IPS-20b (cell line): ENCODE results near the gene C16orf95.
A peak's percentile ranks its signal among the peaks of the same experiment; 100 is the strongest.
"Not testable (repeated sequence)": the region's sequence is repeated elsewhere in the genome, so short reads cannot be mapped to it uniquely, and the experiment has no call there.

Experiments
- H3K27ac ChIP-seq: one replicate; pipeline ENCODE4 v1.5.1; 2013; ENCODE audit warnings: low read length
- H3K27me3 ChIP-seq: 2 replicates; pipeline ENCODE4 v1.6.1; 2013; ENCODE audit warnings: mild to moderate bottlenecking, low read length, inconsistent platforms; ENCODE audit not compliant: insufficient read depth
- H3K36me3 ChIP-seq: 2 replicates; pipeline ENCODE4 v1.6.1; 2013; ENCODE audit warnings: low read depth, mild to moderate bottlenecking, inconsistent platforms, low read length, moderate library complexity; ENCODE audit not compliant: insufficient read depth
- H3K4me1 ChIP-seq: 2 replicates; pipeline ENCODE4 v1.6.1; 2013; ENCODE audit warnings: mild to moderate bottlenecking, control low read depth, inconsistent platforms, low read length, moderate library complexity; ENCODE audit not compliant: insufficient read depth
- H3K4me3 ChIP-seq: 2 replicates; pipeline ENCODE4 v1.5.1; 2013; ENCODE audit warnings: mild to moderate bottlenecking, low read length, inconsistent platforms
- H3K9ac ChIP-seq: 2 replicates; pipeline ENCODE4 v1.6.1; 2013; ENCODE audit warnings: low read depth, mild to moderate bottlenecking, inconsistent platforms, low read length, moderate library complexity
- H3K9me3 ChIP-seq: 2 replicates; pipeline ENCODE4 v1.6.1; 2013; ENCODE audit warnings: mild to moderate bottlenecking, low read depth, low read length, inconsistent platforms; ENCODE audit not compliant: insufficient read depth

The C16orf95 gene

DNA sequence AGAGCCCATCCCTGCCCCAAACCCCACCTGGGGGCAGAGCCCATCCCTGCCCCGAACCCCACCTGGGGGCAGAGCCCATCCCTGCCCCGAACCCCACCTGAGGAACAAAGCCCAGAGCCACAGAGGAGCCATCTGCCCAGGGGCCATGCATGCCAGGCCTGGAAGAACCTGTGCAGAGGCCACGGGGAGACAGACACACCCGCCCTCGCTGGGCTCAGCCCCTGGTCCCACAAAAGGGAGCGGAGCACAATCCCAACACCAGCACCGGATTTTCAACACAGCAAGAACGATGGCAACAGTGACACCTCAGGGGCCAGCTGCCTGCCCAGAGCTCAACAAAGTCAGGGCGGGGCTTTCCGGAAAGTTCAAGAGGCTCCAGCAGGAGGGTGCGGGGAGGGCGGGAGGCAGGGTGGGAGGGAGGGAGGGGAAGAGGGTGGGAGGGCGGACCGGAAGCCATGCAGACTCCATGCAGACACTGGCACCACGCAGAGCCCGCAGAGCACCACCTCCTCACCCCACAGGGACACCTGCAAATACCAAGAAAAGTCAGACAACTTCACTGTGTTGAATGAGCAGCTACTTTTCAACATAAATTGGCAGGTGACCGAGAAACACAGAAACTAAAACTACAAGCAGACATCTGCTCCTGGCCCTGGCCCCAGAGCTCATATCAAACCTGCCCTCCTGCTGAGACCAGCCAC, 27.9 kb upstream of the C16orf95 start:
- Histone ChIP-seq H3K4me1 (peaks cover 5% of the 10 kb centered on the region; the same call in 1 of the 2 replicates), H3K9ac (no peak overlapping the region), H3K27ac (peak overlapping the region; percentile 65), H3K27me3 (no peaks in the 10 kb centered on the region), H3K36me3 (peaks cover 24% of the 10 kb centered on the region), H3K9me3 (no peaks in the 10 kb centered on the region), H3K4me3 (no peak overlapping the region)

DNA sequence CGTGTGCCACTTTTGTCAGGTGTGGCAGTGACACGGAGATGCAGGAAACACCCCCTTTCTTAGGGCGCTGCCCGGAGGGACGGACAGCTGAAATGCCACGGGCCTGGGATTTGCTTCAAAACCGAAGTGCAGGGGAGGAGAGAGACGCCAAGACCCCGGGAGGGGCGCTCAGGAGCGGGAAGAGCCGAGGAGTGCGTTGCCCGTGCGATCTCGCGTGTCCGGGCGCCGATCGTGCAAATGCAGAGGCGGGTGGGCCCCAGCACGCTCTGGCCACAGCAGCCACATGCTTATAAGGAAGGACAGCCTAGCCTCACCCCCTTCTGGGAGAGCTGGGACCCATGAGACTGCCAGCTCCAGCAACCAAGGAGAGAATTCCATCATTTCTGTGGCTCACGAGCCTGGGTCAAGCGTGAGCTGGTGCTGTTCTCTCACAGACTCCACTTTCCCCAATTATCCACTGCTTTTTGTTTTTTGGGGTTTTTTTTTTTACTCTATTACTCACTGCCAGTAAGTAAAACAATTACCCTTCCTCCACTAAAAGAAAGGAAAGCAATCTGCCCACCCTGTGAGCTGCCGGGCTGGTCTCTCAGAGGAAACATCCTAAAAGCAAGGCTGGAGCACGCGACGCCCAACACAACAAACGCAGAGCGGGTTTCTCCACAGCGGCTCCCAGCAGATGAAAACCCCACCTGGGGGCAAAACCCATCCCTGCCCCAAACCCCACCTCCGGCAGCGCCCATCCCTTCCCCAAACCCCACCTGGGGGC, 27.2 kb upstream of the C16orf95 start:
- Histone ChIP-seq H3K36me3 (peaks cover 24% of the 10 kb centered on the region), H3K27me3 (no peaks in the 10 kb centered on the region), H3K9me3 (no peaks in the 10 kb centered on the region), H3K9ac (no peak overlapping the region), H3K27ac (no peak overlapping the region), H3K4me3 (no peak overlapping the region), H3K4me1 (peaks cover 5% of the 10 kb centered on the region; the same call in 1 of the 2 replicates)

DNA sequence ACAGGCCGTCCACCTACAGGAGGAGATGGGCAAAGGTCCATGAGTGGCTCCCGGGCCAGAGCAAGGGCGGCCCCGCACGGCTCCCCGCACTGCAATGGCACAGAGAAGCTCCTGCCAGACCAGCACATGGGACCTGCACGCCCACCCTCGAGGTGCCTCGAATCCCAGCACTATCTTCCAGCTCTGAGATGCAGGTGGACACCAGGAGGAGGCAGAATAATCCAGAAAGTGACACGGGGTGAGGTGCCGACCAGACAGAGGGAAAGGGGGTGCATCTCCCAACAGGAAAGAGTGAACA, 26.5 kb upstream of the C16orf95 start:
- peaks cover 24% of the 10 kb centered on the region for H3K36me3 ChIP-seq
- H3K27me3 ChIP-seq: no peaks in the 10 kb centered on the region
- H3K9ac ChIP-seq: no peak overlapping the region
- H3K9me3 ChIP-seq: no peaks in the 10 kb centered on the region
- H3K4me3 ChIP-seq: no peak overlapping the region
- H3K27ac ChIP-seq: no peak overlapping the region
- H3K4me1 ChIP-seq: peaks cover 5% of the 10 kb centered on the region; the same call in 1 of the 2 replicates

DNA sequence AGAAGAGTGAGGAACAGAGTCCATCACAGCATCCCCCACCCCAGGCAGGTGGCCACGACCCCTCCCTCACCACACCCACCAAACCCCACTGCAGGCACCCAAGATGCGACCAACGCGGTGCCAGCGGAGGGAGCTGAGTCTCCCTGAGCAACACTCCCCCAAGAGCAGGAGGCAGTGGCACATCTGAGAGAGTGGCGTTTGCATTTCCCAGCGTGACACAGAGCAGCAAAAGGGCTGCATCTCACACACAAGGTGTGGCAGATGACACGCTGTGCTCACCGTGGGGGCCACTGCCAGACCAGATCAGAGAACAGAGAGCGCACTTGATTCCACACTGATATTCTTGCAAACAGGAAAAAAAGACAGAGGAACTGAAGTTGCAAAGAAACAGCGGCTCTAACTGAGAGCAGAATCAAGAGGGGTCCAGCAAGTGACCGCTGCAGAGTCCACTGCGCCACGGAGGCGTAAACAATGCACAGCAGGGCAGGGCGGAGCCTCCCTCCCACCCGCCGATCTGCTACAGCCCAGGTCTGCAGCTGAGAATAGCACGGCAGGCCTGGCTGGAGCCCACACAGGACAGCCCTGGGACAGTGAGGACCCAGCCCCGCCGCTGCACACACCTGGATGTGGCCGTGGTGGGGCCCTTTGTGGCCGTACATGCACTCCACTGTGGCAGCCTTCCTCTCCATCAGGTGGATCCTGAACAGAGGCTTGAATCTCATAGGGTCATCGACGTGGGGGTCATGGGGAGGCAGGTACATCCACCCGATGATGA, 26.0 kb upstream of the C16orf95 start:
- Histone ChIP-seq H3K27ac (no peak overlapping the region), H3K4me3 (no peak overlapping the region), H3K9me3 (no peaks in the 10 kb centered on the region), H3K27me3 (no peaks in the 10 kb centered on the region), H3K36me3 (peaks cover 24% of the 10 kb centered on the region), H3K4me1 (peaks cover 5% of the 10 kb centered on the region; the same call in 1 of the 2 replicates), H3K9ac (no peak overlapping the region)

DNA sequence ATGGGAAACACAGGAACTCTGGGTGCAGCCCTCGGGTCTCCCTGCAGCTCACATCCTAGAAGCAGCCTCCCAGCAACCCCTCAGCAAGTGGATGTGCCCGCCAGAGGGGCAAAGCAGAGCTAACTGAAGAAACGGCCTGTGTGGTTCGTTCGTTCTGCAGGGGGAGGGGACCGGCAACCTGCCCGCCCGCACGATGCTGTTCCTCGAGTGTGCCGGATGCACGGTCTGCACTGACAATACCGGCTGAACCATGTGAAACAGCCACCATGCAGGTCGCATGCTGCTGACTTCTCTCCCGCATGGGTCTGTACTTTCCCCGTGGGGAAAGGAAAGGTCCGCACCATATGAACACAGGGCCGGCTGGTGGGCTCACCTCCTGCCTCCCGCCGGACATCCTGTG, 25.3 kb upstream of the C16orf95 start:
- Histone ChIP-seq H3K9me3 (no peaks in the 10 kb centered on the region), H3K27ac (no peak overlapping the region), H3K4me3 (no peak overlapping the region), H3K27me3 (no peaks in the 10 kb centered on the region), H3K36me3 (peaks cover 24% of the 10 kb centered on the region), H3K4me1 (peaks cover 5% of the 10 kb centered on the region; the same call in 1 of the 2 replicates), H3K9ac (no peak overlapping the region)

DNA sequence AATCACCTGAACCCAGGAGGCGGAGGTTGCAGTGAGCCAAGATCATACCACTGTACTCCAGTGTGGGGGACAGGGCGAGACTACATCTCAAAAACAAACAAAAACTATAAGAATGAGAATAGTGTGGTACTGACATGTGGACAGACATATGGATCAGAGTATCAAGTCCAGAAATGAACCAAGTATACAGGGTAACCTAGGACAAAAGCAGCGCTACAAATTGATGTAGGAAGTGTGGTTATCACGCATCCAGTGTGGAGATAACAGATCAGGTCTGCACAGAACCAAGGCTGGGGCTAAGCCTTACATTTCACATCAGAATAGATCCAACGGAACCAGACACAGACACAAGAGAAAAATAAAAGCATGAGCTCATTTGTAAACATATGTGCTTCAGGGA, 23.0 kb upstream of the C16orf95 start:
- H3K9me3 ChIP-seq: no peaks in the 10 kb centered on the region
- H3K36me3 ChIP-seq: peaks cover 15% of the 10 kb centered on the region
- no peak overlapping the region for H3K4me3 ChIP-seq
- no peak overlapping the region for H3K9ac ChIP-seq
- no peaks in the 10 kb centered on the region for H3K27me3 ChIP-seq
- no peak overlapping the region for H3K27ac ChIP-seq
- no peaks in the 10 kb centered on the region for H3K4me1 ChIP-seq

DNA sequence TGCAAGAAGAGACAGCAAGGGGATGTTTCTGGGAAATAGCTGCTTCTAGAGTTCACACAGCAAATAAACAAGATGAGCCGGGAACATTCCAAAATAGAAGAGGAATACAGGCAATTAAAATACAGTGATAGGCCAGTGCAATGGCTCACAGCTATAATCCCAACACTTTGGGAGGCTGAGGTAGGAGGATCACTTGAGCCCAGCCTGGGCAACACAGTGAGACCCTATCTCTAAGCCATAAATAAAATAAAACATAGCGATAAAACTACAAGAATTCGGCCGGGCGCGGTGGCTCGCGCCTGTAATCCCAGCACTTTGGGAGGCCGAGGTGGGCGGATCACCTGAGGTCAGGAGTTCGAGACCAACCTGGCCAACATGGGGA, 22.5 kb upstream of the C16orf95 start:
- not testable (repeated sequence) for H3K4me3 ChIP-seq, H3K27me3 ChIP-seq, H3K27ac ChIP-seq, H3K4me1 ChIP-seq, H3K9me3 ChIP-seq, H3K9ac ChIP-seq
- peaks cover 15% of the 10 kb centered on the region for H3K36me3 ChIP-seq

DNA sequence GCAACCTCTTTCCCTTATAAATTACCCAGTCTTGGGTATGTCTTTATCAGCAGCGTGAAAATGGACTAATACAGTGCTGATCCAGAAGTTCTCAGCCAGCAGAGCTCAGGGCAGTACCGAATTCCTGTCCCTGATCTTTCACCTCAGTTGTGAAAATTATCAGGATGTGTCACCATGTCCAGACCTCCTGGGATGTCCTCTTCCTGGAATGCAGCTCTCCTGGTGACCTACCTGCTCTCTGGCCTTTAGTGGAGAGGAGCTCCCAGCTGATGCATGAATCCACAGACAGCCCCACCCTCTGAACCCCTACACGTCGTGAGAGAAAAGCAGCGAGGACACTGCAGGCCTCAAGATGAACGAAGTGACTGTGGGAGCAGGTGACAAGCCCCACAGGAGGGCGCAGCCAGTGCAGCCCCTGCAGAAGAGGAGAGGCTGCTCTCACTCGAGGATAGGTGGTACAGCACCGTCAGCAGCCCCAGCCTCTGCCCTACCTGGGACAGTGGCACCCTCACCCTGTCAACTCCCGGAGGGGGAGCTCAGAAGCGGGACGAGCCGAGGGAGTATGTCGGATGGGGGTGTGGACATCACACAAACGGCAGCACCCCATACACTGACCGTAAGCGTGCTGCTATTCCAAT, 22.0 kb upstream of the C16orf95 start:
- no peak overlapping the region for H3K27ac ChIP-seq
- H3K4me1 ChIP-seq: no peaks in the 10 kb centered on the region
- no peak overlapping the region for H3K4me3 ChIP-seq
- H3K9me3 ChIP-seq: no peaks in the 10 kb centered on the region
- H3K27me3 ChIP-seq: no peaks in the 10 kb centered on the region
- no peak overlapping the region for H3K9ac ChIP-seq
- H3K36me3 ChIP-seq: peaks cover 15% of the 10 kb centered on the region

DNA sequence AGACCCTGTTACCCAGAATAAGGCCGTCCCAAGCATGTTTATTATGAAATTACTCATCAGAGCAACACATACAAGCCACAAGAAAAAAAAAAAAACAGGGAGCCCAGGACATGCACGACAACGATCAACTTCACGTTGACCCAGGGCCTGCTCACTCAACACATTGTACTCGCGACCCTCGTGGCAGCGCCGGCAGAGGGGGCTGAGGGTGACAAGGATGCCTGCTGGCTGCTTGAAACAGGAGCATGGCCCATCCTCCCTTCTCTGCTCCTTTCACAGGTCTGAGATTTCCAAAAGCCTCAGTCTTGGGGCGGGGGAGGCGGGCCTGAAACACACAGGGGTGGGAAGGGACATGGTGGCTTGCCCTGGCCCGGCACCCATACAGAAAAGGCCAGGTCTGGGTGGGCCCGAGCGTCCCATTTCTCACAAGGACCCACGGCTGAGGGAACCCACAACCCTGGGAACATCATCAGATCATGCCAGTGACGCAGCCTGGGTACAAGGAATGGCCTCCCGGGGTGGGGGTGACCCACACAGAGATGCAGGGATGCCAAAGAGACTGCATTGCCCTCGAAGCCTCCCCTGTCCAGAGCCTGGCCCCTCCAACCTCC, 21.1 kb upstream of the C16orf95 start:
- no peaks in the 10 kb centered on the region for H3K9me3 ChIP-seq
- H3K4me3 ChIP-seq: no peak overlapping the region
- H3K4me1 ChIP-seq: no peaks in the 10 kb centered on the region
- H3K36me3 ChIP-seq: peaks cover 24% of the 10 kb centered on the region
- no peaks in the 10 kb centered on the region for H3K27me3 ChIP-seq
- H3K9ac ChIP-seq: no peak overlapping the region
- H3K27ac ChIP-seq: no peak overlapping the region

DNA sequence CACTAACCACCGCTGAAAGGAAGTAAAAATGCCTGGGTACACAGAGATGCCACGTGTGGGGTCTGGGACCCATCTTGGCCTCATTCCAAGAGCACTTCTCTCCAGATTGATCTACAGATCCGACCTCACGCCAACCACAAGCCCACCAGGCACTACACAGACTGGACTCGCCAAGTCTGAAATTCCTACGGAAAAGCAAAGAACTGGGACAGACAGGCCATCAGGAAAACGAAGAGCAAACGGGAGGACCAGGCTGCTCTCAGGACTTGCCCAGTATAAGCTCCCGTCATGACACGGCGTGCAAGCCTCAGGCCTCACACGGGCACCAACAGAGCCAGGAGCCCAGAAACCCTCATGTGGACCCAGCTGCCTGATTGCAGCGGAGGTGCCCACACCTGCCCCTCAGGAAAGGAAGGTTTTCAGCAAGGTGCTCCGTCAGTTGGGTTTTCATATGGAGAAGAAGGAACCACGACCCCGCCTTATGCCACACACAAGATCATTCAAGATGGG, 20.1 kb upstream of the C16orf95 start:
- Histone ChIP-seq H3K9me3 (no peaks in the 10 kb centered on the region), H3K9ac (no peak overlapping the region), H3K4me1 (no peaks in the 10 kb centered on the region), H3K4me3 (no peak overlapping the region), H3K27me3 (no peaks in the 10 kb centered on the region), H3K27ac (no peak overlapping the region), H3K36me3 (peaks cover 17% of the 10 kb centered on the region)
